Measurements from ENCODE around the gene LRMDA.

Gene LRMDA

GRCh38 chr10:75632805-75633462 is 201.5 kb downstream of the LRMDA start:
- Mint-ChIP-seq H3K36me3 (no peaks in the 10 kb centered on the region), H3K4me3 (no peak overlapping the region), H3K4me1 (no peaks in the 10 kb centered on the region), H3K9me3 (no peaks in the 10 kb centered on the region), H3K27ac (no peak overlapping the region), H3K27me3 (peaks cover 8% of the 10 kb centered on the region)
- ATAC-seq, result no peak

- Mint-ChIP-seq H3K4me1 (no peaks in the 10 kb centered on the region), H3K27me3 (peaks cover 8% of the 10 kb centered on the region), H3K36me3 (no peaks in the 10 kb centered on the region), H3K27ac (no peak overlapping the region), H3K4me3 (no peak overlapping the region), H3K9me3 (no peaks in the 10 kb centered on the region)
- no peak for ATAC-seq
Observed at GRCh38 chr10:75633568-75633967, 202.1 kb downstream of the LRMDA start.

GRCh38 chr10:75634947-75635346 is 203.5 kb downstream of the LRMDA start:
- H3K4me1 Mint-ChIP-seq, result no peaks in the 10 kb centered on the region
- no peak overlapping the region for H3K27ac Mint-ChIP-seq
- no peaks in the 10 kb centered on the region for H3K9me3 Mint-ChIP-seq
- ATAC-seq, result no peak
- H3K4me3 Mint-ChIP-seq, result no peak overlapping the region
- no peaks in the 10 kb centered on the region for H3K36me3 Mint-ChIP-seq
- H3K27me3 Mint-ChIP-seq, result peaks cover 19% of the 10 kb centered on the region

- Mint-ChIP-seq H3K4me3 (no peak overlapping the region), H3K36me3 (no peaks in the 10 kb centered on the region), H3K27me3 (peaks cover 10% of the 10 kb centered on the region), H3K4me1 (no peaks in the 10 kb centered on the region), H3K27ac (no peak overlapping the region), H3K9me3 (no peaks in the 10 kb centered on the region)
- no peak for ATAC-seq
Observed at GRCh38 chr10:75638752-75639151, 207.3 kb downstream of the LRMDA start.

DNA sequence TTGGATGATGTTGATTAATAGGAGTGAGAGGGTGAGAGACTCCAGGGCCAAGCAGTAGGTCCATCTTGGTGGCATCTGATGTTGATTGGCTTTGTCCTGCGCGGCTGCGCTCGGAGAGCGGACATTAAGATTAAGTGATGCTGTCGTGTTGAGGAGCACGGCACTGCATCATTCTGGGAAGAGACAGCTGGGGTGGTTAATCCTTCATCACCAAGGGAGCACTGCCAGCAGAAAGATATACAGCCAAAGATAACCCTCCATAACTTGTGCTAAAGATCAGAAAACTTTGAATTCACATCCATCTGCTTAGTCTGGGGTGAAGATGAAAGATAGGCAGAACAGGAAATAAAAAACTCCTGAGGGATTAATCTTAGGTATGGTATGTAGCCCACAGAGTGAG is 208.3 kb downstream of the LRMDA start:
- H3K4me1 Mint-ChIP-seq, result no peaks in the 10 kb centered on the region

GRCh38 chr10:75640381-75640780 is 209.0 kb downstream of the LRMDA start:
- Mint-ChIP-seq H3K4me1 (no peaks in the 10 kb centered on the region), H3K27ac (no peak overlapping the region), H3K9me3 (no peaks in the 10 kb centered on the region), H3K4me3 (no peak overlapping the region), H3K27me3 (peaks cover 10% of the 10 kb centered on the region), H3K36me3 (no peaks in the 10 kb centered on the region)
- no peak for ATAC-seq

More for the DNA sequence above, 208.3 kb downstream of the LRMDA start:
- H3K27ac Mint-ChIP-seq, result no peak overlapping the region
- no peak for ATAC-seq
- no peaks in the 10 kb centered on the region for H3K9me3 Mint-ChIP-seq
- no peaks in the 10 kb centered on the region for H3K36me3 Mint-ChIP-seq
- peaks cover 10% of the 10 kb centered on the region for H3K27me3 Mint-ChIP-seq
- H3K4me3 Mint-ChIP-seq, result no peak overlapping the region

DNA sequence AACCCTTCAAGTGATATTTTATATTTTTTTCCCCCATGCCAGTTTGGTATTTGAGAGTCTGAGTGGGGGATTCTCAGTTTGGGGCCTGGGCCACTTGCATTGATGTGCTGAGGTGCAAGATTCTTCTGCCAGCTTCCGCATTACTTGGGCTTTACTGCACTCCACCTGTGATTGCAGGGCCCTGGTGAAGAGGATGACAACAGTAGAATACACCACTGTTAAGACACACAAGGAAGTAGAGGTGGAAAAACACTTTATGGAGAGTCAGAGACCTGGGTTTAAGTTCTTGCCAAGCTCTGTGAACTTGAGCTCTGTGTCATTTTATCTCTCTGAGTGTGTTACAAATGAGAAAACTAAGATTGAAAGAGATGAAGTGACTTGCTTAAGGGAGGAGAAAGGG is 209.4 kb downstream of the LRMDA start:
- ATAC-seq, result no peak
- H3K9me3 Mint-ChIP-seq, result no peaks in the 10 kb centered on the region
- peaks cover 10% of the 10 kb centered on the region for H3K27me3 Mint-ChIP-seq
- no peaks in the 10 kb centered on the region for H3K36me3 Mint-ChIP-seq
- H3K4me3 Mint-ChIP-seq, result no peak overlapping the region
- no peaks in the 10 kb centered on the region for H3K4me1 Mint-ChIP-seq
- no peak overlapping the region for H3K27ac Mint-ChIP-seq

- peaks cover 10% of the 10 kb centered on the region for H3K27me3 Mint-ChIP-seq
- H3K27ac Mint-ChIP-seq, result no peak overlapping the region
- H3K9me3 Mint-ChIP-seq, result no peaks in the 10 kb centered on the region
- no peaks in the 10 kb centered on the region for H3K4me1 Mint-ChIP-seq
- ATAC-seq, result no peak
- no peak overlapping the region for H3K4me3 Mint-ChIP-seq
- H3K36me3 Mint-ChIP-seq, result no peaks in the 10 kb centered on the region
Observed at GRCh38 chr10:75643405-75643804, 212.0 kb downstream of the LRMDA start.

- peaks cover 6% of the 10 kb centered on the region for H3K27me3 Mint-ChIP-seq
- no peaks in the 10 kb centered on the region for H3K4me1 Mint-ChIP-seq
- no peak for ATAC-seq
- H3K9me3 Mint-ChIP-seq, result no peaks in the 10 kb centered on the region
- no peak overlapping the region for H3K4me3 Mint-ChIP-seq
- H3K27ac Mint-ChIP-seq, result no peak overlapping the region
- H3K36me3 Mint-ChIP-seq, result no peaks in the 10 kb centered on the region
Observed at GRCh38 chr10:75643944-75644692, 212.7 kb downstream of the LRMDA start.

DNA sequence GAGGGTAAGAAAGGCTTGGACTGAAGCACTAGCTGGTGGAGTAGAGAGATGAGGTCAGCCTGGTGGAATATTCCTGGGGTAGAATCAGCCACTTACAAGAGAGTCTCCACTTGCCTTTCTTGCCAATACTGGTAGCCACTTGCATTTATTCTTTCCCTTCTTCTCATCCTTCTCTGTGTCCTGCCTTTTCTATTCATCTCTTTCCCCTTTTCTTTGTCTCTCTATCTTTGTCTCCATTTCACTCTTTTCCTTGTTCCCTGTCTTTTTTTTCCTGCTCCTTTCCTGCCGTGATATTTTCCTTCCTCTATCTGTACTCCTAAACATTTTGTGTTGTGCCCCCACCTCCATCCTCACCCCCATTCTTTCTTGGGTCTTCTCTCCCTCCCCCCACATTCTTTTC is 214.3 kb downstream of the LRMDA start:
- no peaks in the 10 kb centered on the region for H3K4me1 Mint-ChIP-seq
- H3K27ac Mint-ChIP-seq, result no peak overlapping the region
- no peak overlapping the region for H3K4me3 Mint-ChIP-seq
- no peaks in the 10 kb centered on the region for H3K9me3 Mint-ChIP-seq
- no peak for ATAC-seq
- H3K27me3 Mint-ChIP-seq, result no peaks in the 10 kb centered on the region
- no peaks in the 10 kb centered on the region for H3K36me3 Mint-ChIP-seq

DNA sequence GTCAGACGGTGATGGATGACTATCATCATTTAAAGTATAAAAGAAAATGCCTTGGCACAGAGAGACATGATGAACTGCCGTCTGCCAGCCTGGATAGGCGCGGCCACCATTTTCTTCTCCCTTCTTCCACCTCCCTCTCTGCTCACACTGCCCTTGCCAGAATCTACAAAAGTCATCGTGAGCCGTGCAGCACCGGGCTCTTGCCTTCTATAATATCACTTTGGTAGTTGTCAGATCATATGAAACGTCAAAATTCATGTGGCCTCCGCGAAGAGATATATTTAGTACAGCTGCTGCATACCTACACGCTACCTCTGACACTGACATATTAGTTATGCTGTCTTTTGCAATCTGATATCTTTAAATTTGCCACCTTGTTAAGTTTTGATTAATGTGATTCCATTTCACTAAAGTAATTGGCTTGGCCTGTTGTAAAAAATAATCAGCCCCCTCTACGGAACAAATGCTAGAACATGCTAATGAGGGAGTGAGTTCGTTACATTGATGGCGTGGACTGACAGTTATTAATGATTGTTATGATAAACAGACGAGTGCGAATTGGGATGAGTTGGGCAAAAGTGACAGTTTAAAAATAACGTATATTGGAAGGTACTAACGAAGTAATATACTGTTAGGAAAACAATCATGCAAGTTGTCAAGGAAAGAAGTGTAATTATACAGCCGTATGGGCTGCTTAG is 214.9 kb downstream of the LRMDA start:
- Mint-ChIP-seq H3K4me3 (no peak overlapping the region), H3K27me3 (no peaks in the 10 kb centered on the region), H3K9me3 (no peaks in the 10 kb centered on the region), H3K4me1 (no peaks in the 10 kb centered on the region), H3K27ac (no peak overlapping the region), H3K36me3 (no peaks in the 10 kb centered on the region)
- ATAC-seq, result no peak

GRCh38 chr10:75646916-75647315 is 215.5 kb downstream of the LRMDA start:
- H3K9me3 Mint-ChIP-seq, result no peaks in the 10 kb centered on the region
- H3K4me3 Mint-ChIP-seq, result no peak overlapping the region
- ATAC-seq, result no peak
- H3K4me1 Mint-ChIP-seq, result no peaks in the 10 kb centered on the region
- H3K27ac Mint-ChIP-seq, result no peak overlapping the region
- H3K27me3 Mint-ChIP-seq, result no peaks in the 10 kb centered on the region
- H3K36me3 Mint-ChIP-seq, result no peaks in the 10 kb centered on the region

DNA sequence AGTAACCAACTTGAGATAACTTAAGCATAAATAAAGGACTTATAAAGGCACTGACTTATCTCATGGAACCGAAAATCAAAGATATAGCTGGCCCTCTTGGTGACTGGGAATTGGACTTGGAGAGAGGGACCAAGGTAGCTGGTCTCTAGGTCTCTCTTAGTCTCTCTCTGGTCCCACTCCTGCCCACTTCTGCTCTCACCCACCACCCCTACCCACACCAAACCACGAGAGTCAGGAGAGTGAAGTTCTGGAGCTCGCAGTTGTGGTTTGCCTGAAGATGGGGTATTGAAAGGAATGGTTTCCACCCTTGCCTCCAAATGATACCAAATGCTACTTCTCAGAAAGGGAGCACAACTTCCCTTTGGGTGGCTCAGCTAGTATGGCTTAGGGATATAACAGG is 216.3 kb downstream of the LRMDA start:
- Mint-ChIP-seq H3K9me3 (no peaks in the 10 kb centered on the region), H3K27me3 (no peaks in the 10 kb centered on the region), H3K4me1 (no peaks in the 10 kb centered on the region), H3K36me3 (no peaks in the 10 kb centered on the region), H3K27ac (no peak overlapping the region), H3K4me3 (no peak overlapping the region)
- ATAC-seq, result no peak

- Mint-ChIP-seq H3K27me3 (no peaks in the 10 kb centered on the region), H3K36me3 (no peaks in the 10 kb centered on the region), H3K4me1 (no peaks in the 10 kb centered on the region), H3K27ac (no peak overlapping the region), H3K9me3 (no peaks in the 10 kb centered on the region), H3K4me3 (no peak overlapping the region)
- ATAC-seq, result no peak
Observed at GRCh38 chr10:75648351-75648750, 216.9 kb downstream of the LRMDA start.

DNA sequence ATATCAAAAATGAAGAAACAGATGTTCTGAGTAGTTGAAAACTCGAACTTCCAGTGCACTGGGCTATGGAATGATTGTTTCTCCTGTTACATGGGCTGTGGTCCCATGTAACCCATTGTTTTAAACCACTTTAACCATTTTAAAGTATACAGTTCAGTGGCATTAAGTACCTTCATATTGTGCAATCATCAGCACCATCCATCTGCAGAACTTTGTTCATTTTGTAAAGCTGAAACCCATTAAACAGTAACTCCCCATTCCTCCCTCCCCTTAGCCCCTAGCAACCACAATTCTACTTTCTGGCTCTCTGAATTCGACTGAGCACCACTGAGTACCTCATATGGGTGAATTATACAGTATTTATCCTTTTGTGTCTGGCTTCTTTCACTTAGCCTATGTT is 217.4 kb downstream of the LRMDA start:
- H3K4me1 Mint-ChIP-seq, result no peaks in the 10 kb centered on the region

DNA sequence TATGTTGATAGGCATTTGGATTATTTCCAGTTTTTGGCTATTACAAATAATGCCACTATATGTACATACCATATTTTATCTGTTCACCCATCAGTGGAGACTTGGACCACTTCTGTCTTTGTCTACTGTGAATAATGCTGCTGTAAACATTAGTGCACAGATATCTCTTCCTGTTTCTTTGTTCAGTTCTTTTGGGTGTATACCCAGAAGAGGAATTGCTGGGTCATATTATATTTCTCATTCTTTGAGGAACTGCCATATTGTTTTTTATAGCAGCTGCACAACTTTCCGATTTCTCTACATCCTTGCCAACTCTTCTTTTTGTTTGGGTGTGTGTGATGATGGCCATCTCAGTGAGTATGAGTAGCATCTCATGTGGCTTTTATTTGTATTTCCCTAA is 218.0 kb downstream of the LRMDA start:
- Mint-ChIP-seq H3K27me3 (no peaks in the 10 kb centered on the region), H3K4me1 (no peaks in the 10 kb centered on the region), H3K4me3 (no peak overlapping the region), H3K27ac (no peak overlapping the region), H3K36me3 (no peaks in the 10 kb centered on the region), H3K9me3 (no peaks in the 10 kb centered on the region)
- ATAC-seq, result no peak

More for the DNA sequence above, 217.4 kb downstream of the LRMDA start:
- Mint-ChIP-seq H3K27ac (no peak overlapping the region), H3K9me3 (no peaks in the 10 kb centered on the region), H3K36me3 (no peaks in the 10 kb centered on the region), H3K27me3 (no peaks in the 10 kb centered on the region), H3K4me3 (no peak overlapping the region)
- ATAC-seq, result no peak

Data from stimulated activated memory B cell treated with anti-CD40 and anti-IgM and Interleukin-4, amounts not matched to agents 10 μg/mL and 1 μg/mL and 100 μg/mL, for 72 hours (primary cell).